Measurements from ENCODE around the gene PPP2R2B. TPM values are rescaled to one million over a fixed set of nuclear protein-coding genes. Genes with fewer than 3 reads are reported as not detected.

Gene PPP2R2B
- 0.10 to 0.24 TPM (median 0.12 TPM) in 3 of 5 replicates, not detected in the others for total RNA-seq (2022; extraction: Qiagen RNA extraction)

GRCh38 chr5:146878476-146879172 lies at the start of gene PPP2R2B:
TSS of gene PPP2R2B (minus strand) at chr5:146878757.

Measured in A549 treated with Mapracorat at 1 μM for 4 hours (cell line).